ENCODE results near the gene DIO2.

- no peak for TF ChIP-seq CTCF (conservative IDR thresholded peaks at IDR 0.05 in 1 of 2, IDR thresholded peaks at IDR 0.05 in 1 of 2; ENCODE audit: low read depth in 1 of 2, low read length in 2 of 2)
- no peak for TF ChIP-seq EZH2 (IDR thresholded peaks at IDR 0.05; ENCODE audit: low read length, missing control alignments)
Measured at GRCh38 chr14:80260645-80261044, 49.3 kb upstream of the DIO2 start.

Data from fibroblast of lung (primary cell).